H1 (cell line): ENCODE results near the gene CRKL. TPM values are rescaled to one million over a fixed set of nuclear protein-coding genes. Genes with fewer than 3 reads are reported as not detected.

Source experiments
- CTCF ChIA-PET: fragments of 300-600 bp; sonication (Branson Sonifier 250); formaldehyde crosslinking; loops from one replicate; lab custom pipeline; 2021; ENCODE audit not compliant: partially characterized antibody; lab: Charles Lee
- POLR2A ChIA-PET: fragments of 300-600 bp; sonication (Branson Sonifier 250); formaldehyde crosslinking; loops from one replicate; lab custom pipeline; 2021; ENCODE audit warnings: inconsistent platforms; ENCODE audit not compliant: partially characterized antibody; lab: Charles Lee
- DNase-seq, 2 experiments: peaks; one replicate each; pipeline versions ENCODE4 v3.0.0 to v3.0.0-alpha.2; 2010 to 2022; ENCODE audit warnings: low spot score in 2 of 2, low read depth in 1 of 2, mixed read lengths in 1 of 2
- FAIRE-seq: peaks from 2 replicates; lab custom pipeline; 2011; peaks lifted over from hg19 to GRCh38; lab: Jason Lieb, UNC
- H2AFZ ChIP-seq: 2 replicates; pipeline ENCODE4 v1.8.1; 2012; ENCODE audit warnings: low read length, inconsistent platforms
- H2AK5ac ChIP-seq: 2 replicates; pipeline ENCODE4 v1.6.1; 2013; ENCODE audit warnings: low read depth, low read length
- H2BK120ac ChIP-seq: replicated peaks from 2 replicates; pipeline ENCODE3; 2013; ENCODE audit warnings: low read depth, low read length, inconsistent platforms
- H2BK12ac ChIP-seq: 2 replicates; pipeline ENCODE4 v1.6.1; 2013; ENCODE audit warnings: low read depth, low read length
- H2BK15ac ChIP-seq: 2 replicates; pipeline ENCODE4 v1.6.1; 2013; ENCODE audit warnings: low read length
- H2BK20ac ChIP-seq: 2 replicates; pipeline ENCODE4 v1.6.1; 2013; ENCODE audit warnings: low read length
- H2BK5ac ChIP-seq: 2 replicates; pipeline ENCODE4 v1.6.1; 2013; ENCODE audit warnings: low read depth, low read length
- H3K14ac ChIP-seq: 2 replicates; pipeline ENCODE4 v1.6.1; 2013; ENCODE audit warnings: inconsistent platforms; ENCODE audit not compliant: insufficient read length
- H3K18ac ChIP-seq: 2 replicates; pipeline ENCODE4 v1.6.1; 2013; ENCODE audit warnings: low read length; ENCODE audit errors: extremely low read depth
- H3K23ac ChIP-seq: 2 replicates; pipeline ENCODE4 v1.6.1; 2013; ENCODE audit warnings: inconsistent platforms; ENCODE audit not compliant: insufficient read length
- H3K23me2 ChIP-seq: 2 replicates; pipeline ENCODE4 v1.6.1; 2013; ENCODE audit warnings: low read depth, low read length
- H3K27ac ChIP-seq: 2 replicates; pipeline ENCODE4 v1.6.1; 2011; ENCODE audit warnings: low read depth, low read length, inconsistent platforms
- H3K27me3 ChIP-seq, 4 experiments: replicated peaks in 1 of 4; 1 replicate in 1 of 4; 2 replicates in 3 of 4; pipeline versions ENCODE4 v1.6.1 to v1.8.1; 2011 to 2013; ENCODE audit warnings: low read length in 3 of 4, mild to moderate bottlenecking in 3 of 4, inconsistent platforms in 2 of 4, mixed read lengths in 2 of 4, moderate library complexity in 1 of 4; ENCODE audit not compliant: control insufficient read depth in 3 of 4, insufficient read depth in 3 of 4; ENCODE audit errors: extremely low read depth in 1 of 4
- H3K36me3 ChIP-seq, 4 experiments: 2 replicates each; pipeline versions ENCODE4 v1.6.1 to v1.8.1; 2011 to 2013; ENCODE audit warnings: mild to moderate bottlenecking in 4 of 4, low read length in 3 of 4, moderate library complexity in 2 of 4, control low read depth in 1 of 4, inconsistent platforms in 1 of 4; ENCODE audit not compliant: insufficient read depth in 4 of 4, control insufficient read depth in 2 of 4
- H3K4ac ChIP-seq: replicated peaks from 2 replicates; pipeline ENCODE3; 2013; ENCODE audit warnings: low read length, low read depth, mixed read lengths, inconsistent platforms; ENCODE audit not compliant: insufficient read length
- H3K4me1 ChIP-seq, 4 experiments: replicated peaks in 1 of 4; 1 replicate in 1 of 4; 2 replicates in 3 of 4; pipeline versions ENCODE4 v1.6.1 to v1.8.1; 2011 to 2013; ENCODE audit warnings: low read length in 3 of 4, inconsistent platforms in 2 of 4, mixed read lengths in 1 of 4; ENCODE audit not compliant: insufficient read depth in 4 of 4, control insufficient read depth in 3 of 4
- H3K4me2 ChIP-seq, 2 experiments: 2 replicates each; pipeline versions ENCODE4 v1.6.1 to v1.8.1; 2011 to 2013; ENCODE audit warnings: low read depth in 2 of 2, low read length in 2 of 2, control low read depth in 1 of 2, inconsistent platforms in 1 of 2, mild to moderate bottlenecking in 1 of 2; ENCODE audit not compliant: insufficient read depth in 1 of 2
- H3K4me3 ChIP-seq, 4 experiments: fragments of 200-600, 300-600 bp in 1 of 4; sonication (generic), shearing (Covaris generic), sonication (Bioruptor Twin) in 1 of 4; 2 replicates each; pipeline versions ENCODE4 v1.5.1 to v1.8.1; 2011 to 2016; ENCODE audit warnings: low read length in 4 of 4, low read depth in 3 of 4, control low read depth in 2 of 4, inconsistent platforms in 2 of 4, mild to moderate bottlenecking in 2 of 4, mixed read lengths in 1 of 4, moderate library complexity in 1 of 4; ENCODE audit not compliant: insufficient read depth in 2 of 4; ENCODE audit errors: extremely low read depth in 1 of 4
- H3K56ac ChIP-seq: replicated peaks from 2 replicates; pipeline ENCODE3; 2013; ENCODE audit warnings: low read depth, mild to moderate bottlenecking, mixed read lengths, low read length, inconsistent platforms; ENCODE audit not compliant: insufficient read length
- H3K79me1 ChIP-seq: 2 replicates; pipeline ENCODE4 v1.6.1; 2013; ENCODE audit warnings: low read depth, low read length, control low read depth
- H3K79me2 ChIP-seq, 2 experiments: 2 replicates each; pipeline versions ENCODE4 v1.6.1 to v1.8.1; 2012 to 2013; ENCODE audit warnings: low read length in 2 of 2, mild to moderate bottlenecking in 2 of 2, inconsistent platforms in 1 of 2; ENCODE audit not compliant: insufficient read depth in 2 of 2, control insufficient read depth in 1 of 2
- H3K9ac ChIP-seq, 4 experiments: replicated peaks in 1 of 4; 1 replicate in 1 of 4; 2 replicates in 3 of 4; pipeline versions ENCODE4 v1.6.1 to v1.8.1; 2011 to 2013; ENCODE audit warnings: low read depth in 3 of 4, low read length in 3 of 4, control low read depth in 2 of 4, mild to moderate bottlenecking in 2 of 4, moderate library complexity in 2 of 4, inconsistent platforms in 1 of 4; ENCODE audit errors: extremely low read depth in 1 of 4
- H3K9me3 ChIP-seq, 2 experiments: 2 replicates each; pipeline versions ENCODE4 v1.6.1 to v1.8.1; 2012 to 2013; ENCODE audit warnings: mild to moderate bottlenecking in 2 of 2, moderate library complexity in 2 of 2, control low read depth in 1 of 2, inconsistent platforms in 1 of 2, low read depth in 1 of 2, low read length in 1 of 2, mixed read lengths in 1 of 2; ENCODE audit not compliant: insufficient read depth in 2 of 2
- H4K20me1 ChIP-seq, 2 experiments: replicated peaks in 1 of 2; 2 replicates each; pipeline versions ENCODE3 to v1.8.1; 2011 to 2013; ENCODE audit warnings: inconsistent platforms in 2 of 2, low read length in 2 of 2, mild to moderate bottlenecking in 1 of 2; ENCODE audit not compliant: insufficient read depth in 2 of 2, control insufficient read depth in 1 of 2
- H4K5ac ChIP-seq: 2 replicates; pipeline ENCODE4 v1.6.1; 2013; ENCODE audit warnings: low read length, low read depth, mixed read lengths, inconsistent platforms; ENCODE audit not compliant: insufficient read length
- H4K8ac ChIP-seq: 2 replicates; pipeline ENCODE4 v1.8.0; 2013; ENCODE audit warnings: mild to moderate bottlenecking, moderate library complexity, low read length, inconsistent platforms; ENCODE audit not compliant: insufficient read depth; ENCODE audit errors: extremely low read depth
- H4K91ac ChIP-seq: replicated peaks from 2 replicates; pipeline ENCODE3; 2013; ENCODE audit warnings: low read length, mixed read lengths, inconsistent platforms; ENCODE audit not compliant: insufficient read length
- ATF2 ChIP-seq: IDR thresholded peaks from 2 replicates; pipeline ENCODE4 v1.6.1; 2012; ENCODE audit warnings: low read length, inconsistent platforms
- CBX8 ChIP-seq: fragments of 300-800, 300-1000 bp; sonication (generic); IDR thresholded peaks from 2 replicates; pipeline ENCODE4 v1.7.1; 2016; ENCODE audit warnings: low read depth, low read length, borderline replicate concordance
- CEBPB ChIP-seq: IDR thresholded peaks from 2 replicates; pipeline ENCODE4 v1.6.1; 2012; ENCODE audit warnings: low read depth, low read length
- CHD1 ChIP-seq: IDR thresholded peaks from 2 replicates; pipeline ENCODE4 v1.6.1; 2012; ENCODE audit warnings: low read depth, low read length, improper control_type of control experiment
- CHD2 ChIP-seq: IDR thresholded peaks from 2 replicates; pipeline ENCODE4 v1.6.1; 2012; ENCODE audit warnings: low read length, improper control_type of control experiment
- CTBP2 ChIP-seq: IDR thresholded peaks from 2 replicates; pipeline ENCODE4 v1.7.0; 2011; ENCODE audit warnings: borderline replicate concordance, mild to moderate bottlenecking, moderate library complexity, mixed read lengths, low read length; ENCODE audit not compliant: insufficient read depth, insufficient read length
- HDAC6 ChIP-seq: IDR thresholded peaks from one replicate; pipeline ENCODE4 v1.7.1; 2012; ENCODE audit warnings: low read depth, mild to moderate bottlenecking, inconsistent platforms, low read length, moderate library complexity
- KDM1A ChIP-seq: fragments of 200-600, 300-600 bp; sonication (generic); IDR thresholded peaks from 2 replicates; pipeline ENCODE4 v1.7.1; 2016; ENCODE audit warnings: mild to moderate bottlenecking, low read length, borderline replicate concordance
- POLR2A ChIP-seq, 2 experiments: IDR thresholded peaks; 1 replicate in 1 of 2; 2 replicates in 1 of 2; pipeline ENCODE4 v1.6.1; 2011; ENCODE audit warnings: low read depth in 2 of 2, low read length in 2 of 2, mild to moderate bottlenecking in 2 of 2; ENCODE audit errors: control extremely low read depth in 1 of 2
- RBBP5 ChIP-seq: IDR thresholded peaks from 2 replicates; pipeline ENCODE4 v1.7.1; 2012; ENCODE audit warnings: low read depth, mild to moderate bottlenecking, inconsistent platforms, low read length, moderate library complexity, borderline replicate concordance
- SP4 ChIP-seq: IDR thresholded peaks from 2 replicates; pipeline ENCODE4 v1.6.1; 2012; ENCODE audit warnings: low read length, inconsistent platforms
- WGBS, 2 experiments: shearing (Covaris generic) in 1 of 2; methylation state at CpG; one replicate each; pipeline versions ENCODE4 v1.1.6 to v1.1.7; 2013 to 2015; ENCODE audit warnings: low lambda C conversion rate in 2 of 2, mixed read lengths in 2 of 2, inconsistent platforms in 1 of 2, low coverage in 1 of 2, missing lambda C conversion rate in 1 of 2; ENCODE audit not compliant: insufficient replicate concordance in 2 of 2, insufficient coverage in 1 of 2, insufficient read length in 1 of 2; ENCODE audit errors: extremely low coverage in 1 of 2, missing lambda C conversion rate in 1 of 2; 5-methylcytosine and 5-hydroxymethylcytosine counted together
- polyA plus RNA-seq, 7 experiments: library from polyadenylated mRNA; depleted of rRNA in 3 of 7; stranded (reverse) in 5 of 7; unstranded in 2 of 7; fragments of >200 nt in 5 of 7; fragments of 200-250 nt in 2 of 7; gene quantifications; 1 replicate in 5 of 7; 2 replicates in 1 of 7; 4 replicates in 1 of 7; pipeline versions ENCODE4 v1.2.1 to v1.2.3, GENCODE V29; 2011 to 2013; ENCODE audit warnings: missing spikeins in 2 of 7, mixed read lengths in 2 of 7
- total RNA-seq: library from RNA; stranded (reverse); fragmentation: NEBNext Ultra II Directional; extraction: Animal tissue kit (Norgen Biotek cat#: 25700); gene quantifications from 2 replicates; pipeline ENCODE4 v1.2.1, GENCODE V29; 2021
- TF ChIP-seq, protein P1 (sequence below): IDR thresholded peaks from 2 replicates; pipeline ENCODE4 v1.6.1; 2012; ENCODE audit warnings: inconsistent platforms

The CRKL gene
- total and polyA plus RNA-seq, 2 of the 8 experiments (the other 6 are each of a cell fraction or from before 2014, with no cell fraction given): 34.5 to 94.5 TPM

- Histone ChIP-seq H3K36me3 (peaks cover 8 to 39% (median 26%) of the 10 kb centered on the region in 4 experiments; a peak in 7 of 8 replicates), H2AK5ac (no peak overlapping the region), H4K20me1 (peaks cover 27 to 46% of the 10 kb centered on the region in 2 experiments), H4K8ac (no peak overlapping the region), H3K23ac (no peak overlapping the region), H2BK5ac (no peak overlapping the region), H3K4me1 (no peaks in the 10 kb centered on the region; a peak in 1 of 7 replicates), H4K5ac (no peak overlapping the region), H2BK15ac (no peak overlapping the region), H2BK12ac (no peak overlapping the region), H3K4ac (no peak overlapping the region), H3K79me1 (peaks cover 16% of the 10 kb centered on the region), H4K91ac (no peak overlapping the region), H3K14ac (no peak overlapping the region), H3K4me2 (no peak overlapping the region), H2BK20ac (no peak overlapping the region), H3K9ac (no peak overlapping the region), H3K18ac (no peak overlapping the region), H3K9me3 (no peaks in the 10 kb centered on the region), H2BK120ac (no peak overlapping the region), H3K27me3 (no peaks in the 10 kb centered on the region), H3K4me3 (no peak overlapping the region), H3K56ac (no peak overlapping the region), H3K79me2 (peaks cover 9 to 89% of the 10 kb centered on the region in 2 experiments), H2AFZ (no peak overlapping the region), H3K23me2 (no peaks in the 10 kb centered on the region), H3K27ac (no peak overlapping the region)
- DNase-seq: no peak
- ChIA-PET POLR2A (no interaction called here), CTCF (interaction anchor here (1.0 to 1.3 kb wide), 2 partner anchors 9 to 11 kb away, joined by 4 read pairs; no protein-coding TSS in a partner anchor)
- WGBS, 2 experiments: 88% methylated on average over 5 of the region's 5 CpGs; no CpG with 5 or more reads in 1 of the 2 experiments
- FAIRE-seq: no peak
- TF ChIP-seq CHD2 (no peak), SP4 (no peak), CHD1 (no peak), POLR2A (IDR thresholded peaks at IDR 0.05; ENCODE audit: control extremely low read depth in 1 of 2, low read depth in 2 of 2, low read length in 2 of 2) (no peak), HDAC6 (no peak), ATF2 (no peak), CEBPB (no peak), CTBP2 (no peak), KDM1A (no peak), RBBP5 (no peak), CBX8 (no peak)
- TF ChIP-seq, protein P1, sequence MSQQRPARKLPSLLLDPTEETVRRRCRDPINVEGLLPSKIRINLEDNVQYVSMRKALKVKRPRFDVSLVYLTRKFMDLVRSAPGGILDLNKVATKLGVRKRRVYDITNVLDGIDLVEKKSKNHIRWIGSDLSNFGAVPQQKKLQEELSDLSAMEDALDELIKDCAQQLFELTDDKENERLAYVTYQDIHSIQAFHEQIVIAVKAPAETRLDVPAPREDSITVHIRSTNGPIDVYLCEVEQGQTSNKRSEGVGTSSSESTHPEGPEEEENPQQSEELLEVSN: no peak
Measured at GRCh38 chr22:20948450-20948849, 31.2 kb downstream of the CRKL start.
